HepG2 (cell line): ENCODE measurements around the gene FAM184B. TPM values are rescaled to one million over a fixed set of nuclear protein-coding genes. Genes with fewer than 3 reads are reported as not detected.

Source experiments
- ATAC-seq: fragments of 200-7000 bp; cut with Tn5 transposase; 3 replicates; pipeline ENCODE4 v1.9.1; 2020; ENCODE audit warnings: mild to moderate bottlenecking, moderate library complexity
- BruUV-seq: library from RNA; stranded (reverse); fragments of 400-500 nt; replicated peaks from 2 replicates; lab custom pipeline; 2021; lab: Mats Ljungman, UMichigan
- CTCF ChIA-PET: fragments of 300-600 bp; formaldehyde crosslinking; extraction: SDS; loops from one replicate; lab custom pipeline; 2021; ENCODE audit warnings: low total read pairs, inconsistent platforms, low intra/inter-chr PET ratio; lab: Yijun Ruan, JAX
- POLR2A ChIA-PET: fragments of 350-600 bp; sonication (Branson Sonifier 250); formaldehyde crosslinking; loops from one replicate; lab custom pipeline; 2020; ENCODE audit warnings: antibody characterized with exemption, inconsistent platforms; lab: Yijun Ruan, JAX
- DNase-seq: peaks from one replicate; pipeline ENCODE4 v3.0.0-alpha.2; 2015; ENCODE audit warnings: low spot score
- FAIRE-seq: peaks from 3 replicates; lab custom pipeline; 2011; peaks lifted over from hg19 to GRCh38; lab: Jason Lieb, UNC
- H2AFZ ChIP-seq: one replicate; pipeline ENCODE4 v1.6.1; 2011; ENCODE audit warnings: low read length, inconsistent platforms
- H3K27ac ChIP-seq: fragments of 300-600 bp; 3 replicates; pipeline ENCODE4 v1.8.0; 2011; ENCODE audit warnings: mixed run types, mild to moderate bottlenecking, mixed read lengths, low read length, inconsistent platforms; ENCODE audit not compliant: insufficient read depth; ENCODE audit errors: extremely low read length
- H3K27me3 ChIP-seq, 2 experiments: fragments of 200-600 bp in 1 of 2; 2 replicates in 1 of 2; 3 replicates in 1 of 2; pipeline versions ENCODE4 v1.6.0 to v1.8.0; 2011; ENCODE audit warnings: low read length in 2 of 2, mild to moderate bottlenecking in 2 of 2, moderate library complexity in 2 of 2, inconsistent platforms in 1 of 2; ENCODE audit not compliant: insufficient read depth in 2 of 2, control insufficient read depth in 1 of 2
- H3K36me3 ChIP-seq, 2 experiments: fragments of 200-600 bp in 1 of 2; replicated peaks in 1 of 2; 2 replicates in 1 of 2; 3 replicates in 1 of 2; pipeline versions ENCODE4 v1.5.1 to v1.8.0; 2011; ENCODE audit warnings: low read length in 2 of 2, inconsistent platforms in 1 of 2; ENCODE audit not compliant: insufficient read depth in 2 of 2, control insufficient read depth in 1 of 2
- H3K4me1 ChIP-seq: 2 replicates; pipeline ENCODE4 v1.5.1; 2012; ENCODE audit warnings: low read length, inconsistent platforms; ENCODE audit not compliant: insufficient read depth
- H3K4me2 ChIP-seq: 2 replicates; pipeline ENCODE4 v1.6.0; 2011; ENCODE audit warnings: low read depth, low read length, inconsistent platforms
- H3K4me3 ChIP-seq, 3 experiments: fragments of 200-600 bp in 1 of 3; sonication (generic), shearing (Covaris generic) in 1 of 3; replicated peaks in 1 of 3; 2 replicates each; pipeline ENCODE4 v1.5.1; 2011 to 2016; ENCODE audit warnings: low read length in 3 of 3, inconsistent platforms in 2 of 3, low read depth in 2 of 3, mild to moderate bottlenecking in 2 of 3, control low read depth in 1 of 3, mixed read lengths in 1 of 3; ENCODE audit not compliant: insufficient read depth in 1 of 3
- H3K79me2 ChIP-seq: one replicate; pipeline ENCODE4 v1.6.1; 2011; ENCODE audit warnings: low read length, inconsistent platforms; ENCODE audit not compliant: insufficient read depth
- H3K9ac ChIP-seq: 2 replicates; pipeline ENCODE4 v1.6.0; 2011; ENCODE audit warnings: mild to moderate bottlenecking, low read depth, low read length, inconsistent platforms; ENCODE audit not compliant: insufficient read depth
- H3K9me3 ChIP-seq: 2 replicates; pipeline ENCODE4 v1.5.1; 2012; ENCODE audit warnings: mild to moderate bottlenecking, low read length
- H4K20me1 ChIP-seq: 2 replicates; pipeline ENCODE4 v1.6.0; 2011; ENCODE audit warnings: inconsistent platforms, mild to moderate bottlenecking, low read length, moderate library complexity; ENCODE audit not compliant: insufficient read depth
- AHR ChIP-seq: IDR thresholded peaks from 2 replicates; pipeline ENCODE4 v1.6.1; 2018; ENCODE audit warnings: missing genetic modification reagents, missing compliant biosample characterization
- FOXJ3 ChIP-seq: sonication (generic); formaldehyde crosslinking; IDR thresholded peaks from 2 replicates; pipeline ENCODE4 v1.4.0; 2020; ENCODE audit warnings: missing genetic modification reagents, mild to moderate bottlenecking, borderline replicate concordance
- NFE2L2 ChIP-seq: fragments of 150-350 bp; IDR thresholded peaks from 2 replicates; pipeline ENCODE4 v1.6.1; 2014; ENCODE audit warnings: low read length
- PCBP2 ChIP-seq: fragments of 200-400 bp; formaldehyde crosslinking; optimal IDR thresholded peaks from 2 replicates; pipeline ENCODE3; 2018; ENCODE audit warnings: low read length, low read depth; ENCODE audit not compliant: poor library complexity, severe bottlenecking
- RBM22 ChIP-seq: fragments of 200-400 bp; formaldehyde crosslinking; optimal IDR thresholded peaks from 2 replicates; pipeline ENCODE3; 2017; ENCODE audit warnings: mild to moderate bottlenecking, low read length, moderate library complexity
- ZNF30 ChIP-seq: sonication (generic); formaldehyde crosslinking; IDR thresholded peaks from 2 replicates; pipeline ENCODE4 v1.5.0; 2020; ENCODE audit warnings: mild to moderate bottlenecking, missing genetic modification reagents
- ZNF577 ChIP-seq: sonication (generic); formaldehyde crosslinking; IDR thresholded peaks from 2 replicates; pipeline ENCODE4 v1.4.0; 2020; ENCODE audit warnings: mild to moderate bottlenecking, low read depth, missing genetic modification reagents, borderline replicate concordance
- WGBS: methylation state at CpG from one replicate; pipeline ENCODE4 v1.1.6; 2017; ENCODE audit warnings: low lambda C conversion rate; 5-methylcytosine and 5-hydroxymethylcytosine counted together
- in situ Hi-C: cut with HindIII; loops from 2 replicates; pipeline ENCODE4 v1.10.0; 2017; ENCODE audit warnings: low pct_unique_long_range_greater_than_20kb; ENCODE audit not compliant: extremely low pct_ligation_motif_present
- intact Hi-C: fragments of 100-400 bp; cut with micrococcal nuclease; formaldehyde crosslinking; loops from one replicate; pipeline ENCODE4 v1.10.0; 2022; ENCODE audit not compliant: unreplicated experiment
- polyA plus RNA-seq, 8 experiments: library from polyadenylated mRNA; depleted of rRNA in 3 of 8; stranded (reverse) in 7 of 8; unstranded in 1 of 8; fragments of >200 nt; fragmentation: Illumina TruSeq in 4 of 8; extraction: Trizol in 4 of 8; gene quantifications; 2 replicates each; pipeline versions ENCODE4 v1.2.1 to v1.2.3, GENCODE V29; 2011 to 2016; ENCODE audit warnings: low read depth in 4 of 8, missing spikeins in 1 of 8, mixed read lengths in 1 of 8; ENCODE audit not compliant: insufficient read depth in 1 of 8
- total RNA-seq, 5 experiments: library from RNA; depleted of rRNA; stranded (reverse); fragments of >200 nt; fragmentation: Illumina TruSeq; extraction: Trizol; gene quantifications; 2 replicates each; pipeline ENCODE4 v1.2.3, GENCODE V29; 2016; ENCODE audit warnings: low read depth in 1 of 5
- TF ChIP-seq, protein P1 (sequence below): sonication (generic); formaldehyde crosslinking; IDR thresholded peaks from 2 replicates; pipeline ENCODE4 v1.4.0; 2020; ENCODE audit warnings: missing genetic modification reagents

Gene FAM184B
- total and polyA plus RNA-seq, 2 of the 13 experiments (the other 11 are each of a cell fraction or from before 2014, with no cell fraction given) = not detected

GRCh38 chr4:17635056-17635455, 146.4 kb downstream of the FAM184B start:
- H3K27me3 ChIP-seq = no peaks in the 10 kb centered on the region
- no peaks in the 10 kb centered on the region; the same call in 1 of the 2 replicates for H4K20me1 ChIP-seq
- H3K36me3 ChIP-seq = peaks cover 11 to 49% of the 10 kb centered on the region in 2 experiments
- ChIA-PET POLR2A (interaction anchor here (1.8 kb wide), 1 partner anchor 21 kb away, joined by 4 read pairs; the partner anchor contains the start of gene MED28), CTCF (no interaction called here)
- H3K4me1 ChIP-seq = peaks cover 9% of the 10 kb centered on the region; the same call in 1 of the 2 replicates
- H3K4me3 ChIP-seq = no peak overlapping the region
- H3K9ac ChIP-seq = no peak overlapping the region
- no peak for ATAC-seq
- 98% methylated on average over 4 of the region's 4 CpGs for WGBS
- H3K79me2 ChIP-seq = no peaks in the 10 kb centered on the region
- H2AFZ ChIP-seq = no peak overlapping the region
- TF ChIP-seq RBM22 (peak; percentile 66), PCBP2 (no peak)
- H3K9me3 ChIP-seq = no peaks in the 10 kb centered on the region
- no peak for FAIRE-seq
- no peak overlapping the region for H3K4me2 ChIP-seq
- no peak overlapping the region for H3K27ac ChIP-seq
- in situ Hi-C loops = loop anchor here (5.0 kb wide), 1 partner anchor 78 kb away; no protein-coding TSS in a partner anchor
- intact Hi-C loops = loop anchor here (10.0 kb wide), 1 partner anchor 120 kb away; the partner anchor contains the start of genes CLRN2 and QDPR
- DNase-seq = no peak
- no TSS peak for BruUV-seq

DNA sequence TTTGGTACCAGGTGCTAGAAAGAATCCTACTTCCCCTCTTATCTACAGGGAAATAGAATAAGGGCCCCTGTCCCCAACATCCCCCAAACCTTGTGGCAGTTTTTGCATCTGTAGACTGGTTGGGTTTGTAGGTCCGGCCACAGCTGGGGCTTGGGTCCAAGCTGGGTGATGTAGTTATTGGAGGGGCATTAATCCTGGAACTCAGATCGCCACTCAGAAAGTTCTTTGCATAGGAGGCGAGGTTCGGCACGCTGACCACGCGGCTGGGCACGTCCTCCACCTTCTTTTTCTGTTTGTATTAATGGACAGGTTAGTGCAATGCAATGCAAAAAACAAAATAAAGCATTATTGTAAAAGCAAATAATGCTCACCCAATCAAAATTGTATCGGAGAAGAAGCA, 147.8 kb downstream of the FAM184B start:
- in situ Hi-C loops = no loop called here
- Histone ChIP-seq H3K9me3 (no peaks in the 10 kb centered on the region), H3K4me3 (no peak overlapping the region), H3K4me1 (peaks cover 9% of the 10 kb centered on the region; the same call in 1 of the 2 replicates), H3K79me2 (no peaks in the 10 kb centered on the region), H3K27me3 (no peaks in the 10 kb centered on the region), H3K36me3 (peaks cover 17 to 61% of the 10 kb centered on the region in 2 experiments), H2AFZ (no peak overlapping the region), H4K20me1 (no peaks in the 10 kb centered on the region; the same call in 1 of the 2 replicates), H3K9ac (no peak overlapping the region), H3K27ac (no peak overlapping the region), H3K4me2 (no peak overlapping the region)
- DNase-seq (no peak), FAIRE-seq (no peak), ATAC-seq (no peak)
- TF ChIP-seq ZNF577 (CRISPR knock-in tag) = no peak
- TF ChIP-seq, protein P1, sequence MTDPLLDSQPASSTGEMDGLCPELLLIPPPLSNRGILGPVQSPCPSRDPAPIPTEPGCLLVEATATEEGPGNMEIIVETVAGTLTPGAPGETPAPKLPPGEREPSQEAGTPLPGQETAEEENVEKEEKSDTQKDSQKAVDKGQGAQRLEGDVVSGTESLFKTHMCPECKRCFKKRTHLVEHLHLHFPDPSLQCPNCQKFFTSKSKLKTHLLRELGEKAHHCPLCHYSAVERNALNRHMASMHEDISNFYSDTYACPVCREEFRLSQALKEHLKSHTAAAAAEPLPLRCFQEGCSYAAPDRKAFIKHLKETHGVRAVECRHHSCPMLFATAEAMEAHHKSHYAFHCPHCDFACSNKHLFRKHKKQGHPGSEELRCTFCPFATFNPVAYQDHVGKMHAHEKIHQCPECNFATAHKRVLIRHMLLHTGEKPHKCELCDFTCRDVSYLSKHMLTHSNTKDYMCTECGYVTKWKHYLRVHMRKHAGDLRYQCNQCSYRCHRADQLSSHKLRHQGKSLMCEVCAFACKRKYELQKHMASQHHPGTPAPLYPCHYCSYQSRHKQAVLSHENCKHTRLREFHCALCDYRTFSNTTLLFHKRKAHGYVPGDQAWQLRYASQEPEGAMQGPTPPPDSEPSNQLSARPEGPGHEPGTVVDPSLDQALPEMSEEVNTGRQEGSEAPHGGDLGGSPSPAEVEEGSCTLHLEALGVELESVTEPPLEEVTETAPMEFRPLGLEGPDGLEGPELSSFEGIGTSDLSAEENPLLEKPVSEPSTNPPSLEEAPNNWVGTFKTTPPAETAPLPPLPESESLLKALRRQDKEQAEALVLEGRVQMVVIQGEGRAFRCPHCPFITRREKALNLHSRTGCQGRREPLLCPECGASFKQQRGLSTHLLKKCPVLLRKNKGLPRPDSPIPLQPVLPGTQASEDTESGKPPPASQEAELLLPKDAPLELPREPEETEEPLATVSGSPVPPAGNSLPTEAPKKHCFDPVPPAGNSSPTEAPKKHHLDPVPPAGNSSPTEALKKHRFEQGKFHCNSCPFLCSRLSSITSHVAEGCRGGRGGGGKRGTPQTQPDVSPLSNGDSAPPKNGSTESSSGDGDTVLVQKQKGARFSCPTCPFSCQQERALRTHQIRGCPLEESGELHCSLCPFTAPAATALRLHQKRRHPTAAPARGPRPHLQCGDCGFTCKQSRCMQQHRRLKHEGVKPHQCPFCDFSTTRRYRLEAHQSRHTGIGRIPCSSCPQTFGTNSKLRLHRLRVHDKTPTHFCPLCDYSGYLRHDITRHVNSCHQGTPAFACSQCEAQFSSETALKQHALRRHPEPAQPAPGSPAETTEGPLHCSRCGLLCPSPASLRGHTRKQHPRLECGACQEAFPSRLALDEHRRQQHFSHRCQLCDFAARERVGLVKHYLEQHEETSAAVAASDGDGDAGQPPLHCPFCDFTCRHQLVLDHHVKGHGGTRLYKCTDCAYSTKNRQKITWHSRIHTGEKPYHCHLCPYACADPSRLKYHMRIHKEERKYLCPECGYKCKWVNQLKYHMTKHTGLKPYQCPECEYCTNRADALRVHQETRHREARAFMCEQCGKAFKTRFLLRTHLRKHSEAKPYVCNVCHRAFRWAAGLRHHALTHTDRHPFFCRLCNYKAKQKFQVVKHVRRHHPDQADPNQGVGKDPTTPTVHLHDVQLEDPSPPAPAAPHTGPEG = no peak
- no peak for TF ChIP-seq AHR
- TF ChIP-seq FOXJ3 (CRISPR knock-in tag) = no peak
- no peak for TF ChIP-seq ZNF30 (CRISPR knock-in tag)
- no peak for TF ChIP-seq NFE2L2
- POLR2A ChIA-PET = no interaction called here
- no TSS peak for BruUV-seq
- intact Hi-C loops = loop anchor here (10.0 kb wide), 1 partner anchor 119 kb away; the partner anchor contains the start of genes CLRN2 and QDPR
- 96% methylated on average over 9 of the region's 9 CpGs for WGBS
- CTCF ChIA-PET = no interaction called here
